Karpas-422 (cell line): ENCODE results near the gene SCG3. TPM values are rescaled to one million over a fixed set of nuclear protein-coding genes. Genes with fewer than 3 reads are reported as not detected.
"Not testable (repeated sequence)": the region's sequence is repeated elsewhere in the genome, so short reads cannot be mapped to it uniquely, and the experiment has no call there.

Experiments used
- DNase-seq: peaks from one replicate; pipeline ENCODE4 v3.0.0-alpha.2; 2015
- H2AFZ ChIP-seq: fragments of 200-600 bp; sonication (generic); 2 replicates; pipeline ENCODE4 v1.6.1; 2014; ENCODE audit warnings: antibody characterized with exemption, low read length, mixed read lengths
- H3K27ac ChIP-seq: fragments of 200-600 bp; sonication (generic); 2 replicates; pipeline ENCODE4 v1.5.1; 2014; ENCODE audit warnings: mild to moderate bottlenecking, low read length, moderate library complexity
- H3K27me3 ChIP-seq: fragments of 200-600 bp; sonication (generic); 2 replicates; pipeline ENCODE4 v1.6.1; 2014; ENCODE audit warnings: low read length, mixed read lengths
- H3K36me3 ChIP-seq: fragments of 200-600 bp; sonication (generic); 2 replicates; pipeline ENCODE4 v1.6.1; 2014; ENCODE audit warnings: low read length, mixed read lengths; ENCODE audit not compliant: insufficient read depth
- H3K4me1 ChIP-seq: fragments of 200-600 bp; sonication (generic); 2 replicates; pipeline ENCODE4 v1.6.1; 2014; ENCODE audit warnings: mild to moderate bottlenecking, low read length, mixed read lengths
- H3K4me2 ChIP-seq: fragments of 200-600 bp; sonication (generic); 2 replicates; pipeline ENCODE4 v1.6.1; 2014; ENCODE audit warnings: low read length, low read depth, mild to moderate bottlenecking; ENCODE audit not compliant: poor library complexity, severe bottlenecking
- H3K4me3 ChIP-seq: fragments of 200-600 bp; sonication (generic); 2 replicates; pipeline ENCODE4 v1.5.1; 2014; ENCODE audit warnings: mild to moderate bottlenecking, antibody characterized with exemption, low read length, mixed read lengths
- H3K79me2 ChIP-seq: fragments of 200-600 bp; sonication (generic); 2 replicates; pipeline ENCODE4 v1.6.1; 2014; ENCODE audit warnings: mild to moderate bottlenecking, low read length, mixed read lengths
- H3K9ac ChIP-seq: fragments of 200-600 bp; sonication (generic); 2 replicates; pipeline ENCODE4 v1.6.0; 2014; ENCODE audit warnings: low read length
- H3K9me2 ChIP-seq: fragments of 200-600 bp; sonication (generic), shearing (Covaris generic); replicated peaks from 2 replicates; pipeline ENCODE4 v1.6.0; 2014; ENCODE audit warnings: mild to moderate bottlenecking, low read length, moderate library complexity; ENCODE audit not compliant: insufficient read depth
- H3K9me3 ChIP-seq: fragments of 300-700, 200-600 bp; sonication (generic); 2 replicates; pipeline ENCODE4 v1.6.1; 2014; ENCODE audit warnings: low read length, mixed read lengths
- H4K20me1 ChIP-seq: fragments of 200-600 bp; sonication (generic); 2 replicates; pipeline ENCODE4 v1.6.1; 2014; ENCODE audit warnings: mild to moderate bottlenecking, antibody characterized with exemption, low read length, low read depth; ENCODE audit not compliant: insufficient read depth
- total RNA-seq: library from RNA; depleted of rRNA; stranded (reverse); fragments of >200 nt; shearing (Covaris generic); gene quantifications from 2 replicates; pipeline ENCODE4 v1.2.3, GENCODE V29; 2014; ENCODE audit warnings: low replicate concordance; rRNA removed

Gene SCG3
- not detected in 2 replicates for total RNA-seq

- H3K9ac ChIP-seq: no peak within 1 kb of the TSS
Measured at GRCh38 chr15:51681303-51681963, at the start of gene SCG3. Gene SCG3, plus strand, starts transcription at chr15:51681503. Its CDS starts 253 bp downstream, at chr15:51681756.

GRCh38 chr15:51634591-51635198 is 46.6 kb upstream of the SCG3 start:
- Histone ChIP-seq H4K20me1 (no peaks in the 10 kb centered on the region), H3K4me1 (no peaks in the 10 kb centered on the region), H3K9me2 (no peaks in the 10 kb centered on the region), H3K9ac (no peak overlapping the region), H3K36me3 (no peaks in the 10 kb centered on the region), H3K27ac (no peak overlapping the region), H3K79me2 (no peaks in the 10 kb centered on the region), H3K27me3 (no peaks in the 10 kb centered on the region), H3K9me3 (no peaks in the 10 kb centered on the region), H3K4me2 (no peak overlapping the region), H2AFZ (no peak overlapping the region), H3K4me3 (no peak overlapping the region)
- no peak for DNase-seq

More at GRCh38 chr15:51681303-51681963, at the start of gene SCG3:
- H2AFZ ChIP-seq: no peak within 1 kb of the TSS
- H3K4me3 ChIP-seq: no peak within 1 kb of the TSS
- H3K27ac ChIP-seq: no peak within 1 kb of the TSS
- H3K9me2 ChIP-seq: no peaks in the 10 kb centered on the region
- H3K27me3 ChIP-seq: no peaks in the 10 kb centered on the region
- DNase-seq: no peak
- H3K4me2 ChIP-seq: no peak within 1 kb of the TSS
- no peaks in the 10 kb centered on the region for H4K20me1 ChIP-seq
- no peaks in the 10 kb centered on the region for H3K36me3 ChIP-seq
- no peaks in the 10 kb centered on the region for H3K4me1 ChIP-seq
- H3K79me2 ChIP-seq: no peaks in the 10 kb centered on the region
- H3K9me3 ChIP-seq: no peaks in the 10 kb centered on the region

GRCh38 chr15:51641490-51642130 is 39.7 kb upstream of the SCG3 start:
- Histone ChIP-seq H3K4me1 (no peaks in the 10 kb centered on the region), H3K27me3 (no peaks in the 10 kb centered on the region), H3K27ac (no peak overlapping the region), H3K79me2 (no peaks in the 10 kb centered on the region), H2AFZ (no peak overlapping the region), H4K20me1 (no peaks in the 10 kb centered on the region), H3K9me3 (no peaks in the 10 kb centered on the region), H3K9ac (no peak overlapping the region), H3K4me3 (no peak overlapping the region), H3K4me2 (no peak overlapping the region), H3K9me2 (no peaks in the 10 kb centered on the region), H3K36me3 (no peaks in the 10 kb centered on the region)
- no peak for DNase-seq

GRCh38 chr15:51642696-51643095 is 38.6 kb upstream of the SCG3 start:
- DNase-seq: no peak
- Histone ChIP-seq H3K27ac (no peak overlapping the region), H3K9me2 (no peaks in the 10 kb centered on the region), H3K4me2 (no peak overlapping the region), H3K9ac (no peak overlapping the region), H3K9me3 (no peaks in the 10 kb centered on the region), H4K20me1 (no peaks in the 10 kb centered on the region), H3K4me1 (no peaks in the 10 kb centered on the region), H3K36me3 (no peaks in the 10 kb centered on the region), H3K79me2 (no peaks in the 10 kb centered on the region), H2AFZ (no peak overlapping the region), H3K27me3 (no peaks in the 10 kb centered on the region), H3K4me3 (no peak overlapping the region)

GRCh38 chr15:51647128-51647562 is 34.2 kb upstream of the SCG3 start:
- Histone ChIP-seq H3K79me2 (no peaks in the 10 kb centered on the region), H3K9me2 (no peaks in the 10 kb centered on the region), H3K4me3 (no peak overlapping the region), H3K4me1 (peaks cover 3% of the 10 kb centered on the region; the same call in 1 of the 2 replicates), H2AFZ (no peak overlapping the region), H4K20me1 (no peaks in the 10 kb centered on the region), H3K36me3 (no peaks in the 10 kb centered on the region), H3K27me3 (no peaks in the 10 kb centered on the region), H3K9me3 (no peaks in the 10 kb centered on the region), H3K9ac (no peak overlapping the region), H3K27ac (no peak overlapping the region), H3K4me2 (no peak overlapping the region)
- DNase-seq: no peak

GRCh38 chr15:51648101-51648500 is 33.2 kb upstream of the SCG3 start:
- not testable (repeated sequence) for H3K4me1 ChIP-seq, H3K9ac ChIP-seq, H3K79me2 ChIP-seq, H3K27me3 ChIP-seq, H3K9me3 ChIP-seq, DNase-seq, H3K9me2 ChIP-seq, H2AFZ ChIP-seq, H3K4me2 ChIP-seq, H4K20me1 ChIP-seq, H3K27ac ChIP-seq, H3K4me3 ChIP-seq, H3K36me3 ChIP-seq

GRCh38 chr15:51648643-51649042 is 32.7 kb upstream of the SCG3 start:
- not testable (repeated sequence) for DNase-seq, H3K9me3 ChIP-seq, H3K79me2 ChIP-seq, H2AFZ ChIP-seq, H3K4me1 ChIP-seq, H3K36me3 ChIP-seq, H4K20me1 ChIP-seq, H3K27me3 ChIP-seq, H3K9ac ChIP-seq, H3K9me2 ChIP-seq, H3K4me3 ChIP-seq, H3K4me2 ChIP-seq, H3K27ac ChIP-seq

- peaks cover 3% of the 10 kb centered on the region; the same call in 1 of the 2 replicates for H3K4me1 ChIP-seq
- no peak overlapping the region for H2AFZ ChIP-seq
- H3K36me3 ChIP-seq: no peaks in the 10 kb centered on the region
- H3K9me3 ChIP-seq: no peaks in the 10 kb centered on the region
- no peak overlapping the region for H3K9ac ChIP-seq
- H3K9me2 ChIP-seq: no peaks in the 10 kb centered on the region
- no peaks in the 10 kb centered on the region for H4K20me1 ChIP-seq
- H3K4me3 ChIP-seq: no peak overlapping the region
- no peak overlapping the region for H3K4me2 ChIP-seq
- H3K79me2 ChIP-seq: no peaks in the 10 kb centered on the region
- H3K27ac ChIP-seq: no peak overlapping the region
- peak; percentile 89 for DNase-seq
- no peaks in the 10 kb centered on the region for H3K27me3 ChIP-seq
Measured at GRCh38 chr15:51649659-51650521, 31.4 kb upstream of the SCG3 start.
